Measurements from ENCODE around the gene FPR1. TPM values are rescaled to one million over a fixed set of nuclear protein-coding genes. Genes with fewer than 3 reads are reported as not detected.

FPR1 gene
- polyA plus RNA-seq, 3 donors: 372 to 1,265 (median 991) TPM

GRCh38 chr19:51704626-51705025, 47.1 kb downstream of the FPR1 start:
- peaks cover 17% of the 10 kb centered on the region for H3K79me2 ChIP-seq (ENCODE audit: insufficient read depth, low read length)
- H3K4me3 Mint-ChIP-seq: peak overlapping the region; percentile 89 to 94
- intact Hi-C loops (cut with micrococcal nuclease): loop anchor here in 1 of 2 donors (2.0 to 5.0 kb wide), 2 partner anchors 30 to 73 kb away; no protein-coding TSS in a partner anchor
- peak overlapping the region; percentile 72 for H2AFZ ChIP-seq (ENCODE audit: insufficient read depth, low read depth, low read length, poor library complexity, severe bottlenecking)
- H4K20me1 ChIP-seq (ENCODE audit: insufficient read depth, low read length): no peaks in the 10 kb centered on the region
- peak overlapping the region; percentile 70 to 91 (median 75) for H3K4me3 ChIP-seq (replicated peaks in 1 of 3; ENCODE audit: low read depth in 2 of 3, low read length in 3 of 3)
- peaks cover 37% of the 10 kb centered on the region for H3K4me1 Mint-ChIP-seq
- peak overlapping the region; percentile 82 for H3K9ac ChIP-seq (ENCODE audit: insufficient read depth, low read length, poor library complexity, severe bottlenecking)
- H3K27ac Mint-ChIP-seq: peak overlapping the region; percentile 93 to 99 (median 96)
- no peak for TF ChIP-seq CTCF (IDR thresholded peaks at IDR 0.05)
- H3K27me3 Mint-ChIP-seq (ENCODE audit: low read depth in 3 of 3): peaks cover 39 to 48% (median 45%) of the 10 kb centered on the region in 3 donors
- no peaks in the 10 kb centered on the region for H3K9me3 ChIP-seq (replicated peaks in 1 of 2; ENCODE audit: control insufficient read depth in 1 of 2, insufficient read depth in 1 of 2, low read length in 2 of 2)
- WGBS (ENCODE audit: insufficient coverage): 38% methylated on average over 2 of the region's 4 CpGs
- DNase-seq: no peak
- peaks cover 9 to 26% of the 10 kb centered on the region in 2 donors for H3K27me3 ChIP-seq (ENCODE audit: control insufficient read depth in 2 of 2, insufficient read depth in 2 of 2, low read length in 2 of 2)
- peaks cover 31 to 39% of the 10 kb centered on the region in 2 donors for H3K4me1 ChIP-seq (ENCODE audit: control insufficient read depth in 1 of 2, insufficient read depth in 2 of 2, low read length in 2 of 2)
- peaks cover 39 to 43% of the 10 kb centered on the region in 2 donors for H3K36me3 Mint-ChIP-seq
- H3K4me2 ChIP-seq (replicated peaks; ENCODE audit: extremely low read depth, low read length, poor library complexity, severe bottlenecking): peak overlapping the region; percentile 87
- H3K9me3 Mint-ChIP-seq: peaks cover 5 to 16% (median 10%) of the 10 kb centered on the region in 7 donors
- peak overlapping the region; percentile 89 to 95 for H3K27ac ChIP-seq (ENCODE audit: low read depth in 1 of 2, low read length in 2 of 2)
- H3K36me3 ChIP-seq (replicated peaks in 1 of 2; ENCODE audit: control insufficient read depth in 1 of 2, insufficient read depth in 2 of 2, low read length in 2 of 2): peaks cover 9 to 18% of the 10 kb centered on the region in 2 donors

- H3K27ac Mint-ChIP-seq: peak overlapping the region; percentile 93 to 99 (median 96)
- H3K9ac ChIP-seq (ENCODE audit: insufficient read depth, low read length, poor library complexity, severe bottlenecking): peak overlapping the region; percentile 82
- peaks cover 5 to 16% (median 10%) of the 10 kb centered on the region in 7 donors for H3K9me3 Mint-ChIP-seq
- peak overlapping the region; percentile 70 to 91 (median 75) for H3K4me3 ChIP-seq (replicated peaks in 1 of 3; ENCODE audit: low read depth in 2 of 3, low read length in 3 of 3)
- no peaks in the 10 kb centered on the region for H4K20me1 ChIP-seq (ENCODE audit: insufficient read depth, low read length)
- WGBS (ENCODE audit: insufficient coverage): under 1% methylated on average over 66 of the region's 74 CpGs
- peak overlapping the region; percentile 72 for H2AFZ ChIP-seq (ENCODE audit: insufficient read depth, low read depth, low read length, poor library complexity, severe bottlenecking)
- H3K36me3 ChIP-seq (replicated peaks in 1 of 2; ENCODE audit: control insufficient read depth in 1 of 2, insufficient read depth in 2 of 2, low read length in 2 of 2): peaks cover 9 to 18% of the 10 kb centered on the region in 2 donors
- DNase-seq: peak; percentile 88 to 94 (median 93)
- TF ChIP-seq CTCF (IDR thresholded peaks at IDR 0.05): peak; percentile 33
- peak overlapping the region; percentile 87 for H3K4me2 ChIP-seq (replicated peaks; ENCODE audit: extremely low read depth, low read length, poor library complexity, severe bottlenecking)
- peaks cover 17% of the 10 kb centered on the region for H3K79me2 ChIP-seq (ENCODE audit: insufficient read depth, low read length)
- H3K4me1 Mint-ChIP-seq: peaks cover 37% of the 10 kb centered on the region
- H3K4me3 Mint-ChIP-seq: peak overlapping the region; percentile 89 to 94
- H3K36me3 Mint-ChIP-seq: peaks cover 40 to 43% of the 10 kb centered on the region in 2 donors
- peaks cover 38 to 47% (median 40%) of the 10 kb centered on the region in 3 donors for H3K27me3 Mint-ChIP-seq (ENCODE audit: low read depth in 3 of 3)
- H3K27ac ChIP-seq (ENCODE audit: low read depth in 1 of 2, low read length in 2 of 2): peak overlapping the region; percentile 89 to 95
- H3K27me3 ChIP-seq (ENCODE audit: control insufficient read depth in 2 of 2, insufficient read depth in 2 of 2, low read length in 2 of 2): peaks cover 9 to 26% of the 10 kb centered on the region in 2 donors
- peaks cover 31 to 39% of the 10 kb centered on the region in 2 donors for H3K4me1 ChIP-seq (ENCODE audit: control insufficient read depth in 1 of 2, insufficient read depth in 2 of 2, low read length in 2 of 2)
- intact Hi-C loops (cut with micrococcal nuclease): loop anchor here in 1 of 2 donors (2.0 to 5.0 kb wide), 2 partner anchors 31 to 73 kb away; no protein-coding TSS in a partner anchor
- H3K9me3 ChIP-seq (replicated peaks in 1 of 2; ENCODE audit: control insufficient read depth in 1 of 2, insufficient read depth in 1 of 2, low read length in 2 of 2): peaks cover 0 to under 1% of the 10 kb centered on the region in 2 donors
These were observed 47.8 kb downstream of the FPR1 start for GRCh38 chr19:51703575-51704515.
